ENCODE data around the gene POLE. TPM values are rescaled to one million over a fixed set of nuclear protein-coding genes. Genes with fewer than 3 reads are reported as not detected.

The POLE gene, protein sequence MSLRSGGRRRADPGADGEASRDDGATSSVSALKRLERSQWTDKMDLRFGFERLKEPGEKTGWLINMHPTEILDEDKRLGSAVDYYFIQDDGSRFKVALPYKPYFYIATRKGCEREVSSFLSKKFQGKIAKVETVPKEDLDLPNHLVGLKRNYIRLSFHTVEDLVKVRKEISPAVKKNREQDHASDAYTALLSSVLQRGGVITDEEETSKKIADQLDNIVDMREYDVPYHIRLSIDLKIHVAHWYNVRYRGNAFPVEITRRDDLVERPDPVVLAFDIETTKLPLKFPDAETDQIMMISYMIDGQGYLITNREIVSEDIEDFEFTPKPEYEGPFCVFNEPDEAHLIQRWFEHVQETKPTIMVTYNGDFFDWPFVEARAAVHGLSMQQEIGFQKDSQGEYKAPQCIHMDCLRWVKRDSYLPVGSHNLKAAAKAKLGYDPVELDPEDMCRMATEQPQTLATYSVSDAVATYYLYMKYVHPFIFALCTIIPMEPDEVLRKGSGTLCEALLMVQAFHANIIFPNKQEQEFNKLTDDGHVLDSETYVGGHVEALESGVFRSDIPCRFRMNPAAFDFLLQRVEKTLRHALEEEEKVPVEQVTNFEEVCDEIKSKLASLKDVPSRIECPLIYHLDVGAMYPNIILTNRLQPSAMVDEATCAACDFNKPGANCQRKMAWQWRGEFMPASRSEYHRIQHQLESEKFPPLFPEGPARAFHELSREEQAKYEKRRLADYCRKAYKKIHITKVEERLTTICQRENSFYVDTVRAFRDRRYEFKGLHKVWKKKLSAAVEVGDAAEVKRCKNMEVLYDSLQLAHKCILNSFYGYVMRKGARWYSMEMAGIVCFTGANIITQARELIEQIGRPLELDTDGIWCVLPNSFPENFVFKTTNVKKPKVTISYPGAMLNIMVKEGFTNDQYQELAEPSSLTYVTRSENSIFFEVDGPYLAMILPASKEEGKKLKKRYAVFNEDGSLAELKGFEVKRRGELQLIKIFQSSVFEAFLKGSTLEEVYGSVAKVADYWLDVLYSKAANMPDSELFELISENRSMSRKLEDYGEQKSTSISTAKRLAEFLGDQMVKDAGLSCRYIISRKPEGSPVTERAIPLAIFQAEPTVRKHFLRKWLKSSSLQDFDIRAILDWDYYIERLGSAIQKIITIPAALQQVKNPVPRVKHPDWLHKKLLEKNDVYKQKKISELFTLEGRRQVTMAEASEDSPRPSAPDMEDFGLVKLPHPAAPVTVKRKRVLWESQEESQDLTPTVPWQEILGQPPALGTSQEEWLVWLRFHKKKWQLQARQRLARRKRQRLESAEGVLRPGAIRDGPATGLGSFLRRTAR (N-terminal part only)
- 72.5 and 74.4 TPM in 2 replicates for total RNA-seq
- long read RNA-seq, partial matches to known transcripts, result 13 of 13 reads
- long read RNA-seq, other reads (novel, unspliced or antisense), result 0 of 13 reads

DNA sequence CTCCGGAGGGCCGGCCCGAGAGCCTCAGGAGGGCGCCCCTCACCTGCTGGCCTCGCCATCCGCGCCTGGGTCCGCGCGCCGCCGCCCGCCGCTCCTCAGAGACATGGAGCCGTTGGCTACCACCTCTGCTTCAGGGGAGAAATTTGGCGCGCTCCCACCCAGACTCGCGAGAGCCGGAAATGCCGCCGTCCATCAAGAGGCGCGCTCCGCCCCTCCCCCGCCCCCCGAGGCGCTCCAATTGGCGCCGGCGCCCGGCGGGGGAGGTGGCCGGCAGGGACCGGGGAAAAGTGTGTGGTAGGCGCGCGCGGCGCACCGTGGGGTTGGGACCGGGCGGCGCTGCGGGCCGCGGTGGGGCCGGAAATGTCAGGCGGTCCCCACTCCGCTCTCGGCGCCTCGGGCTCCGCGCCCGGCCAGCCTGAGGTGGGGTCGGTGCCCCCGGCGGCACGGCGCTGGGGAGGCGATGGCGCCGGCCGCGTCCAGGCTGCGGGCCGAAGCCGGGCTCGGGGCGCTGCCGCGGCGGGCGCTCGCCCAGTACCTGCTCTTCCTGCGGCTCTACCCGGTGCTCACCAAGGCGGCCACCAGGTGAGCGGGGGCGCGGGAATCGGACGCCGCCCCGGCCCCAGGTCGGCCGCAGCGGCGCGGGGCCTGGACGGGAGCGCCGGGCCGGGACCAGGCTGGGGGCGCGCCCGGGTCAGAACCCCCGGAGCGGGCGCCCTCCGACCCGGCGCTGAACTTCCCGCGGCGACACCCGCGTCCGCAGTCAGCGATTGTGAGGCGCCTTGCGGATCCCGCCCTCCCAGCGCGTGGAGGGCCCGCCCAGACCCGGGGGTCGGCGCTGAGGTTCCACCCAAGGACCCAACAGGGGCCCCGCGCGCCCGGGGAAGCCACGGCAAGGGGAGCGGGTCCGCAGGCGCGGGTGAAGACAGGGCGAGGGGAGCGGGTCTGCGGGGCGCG, at the start of gene POLE, which contains the start of gene PXMP2:
TSS of gene POLE (minus strand) at position 132 of the 954 bp plus-strand sequence. CDS start at position 105, 27 bp downstream.
TSS of gene PXMP2 (plus strand) at position 377 of the 954 bp plus-strand sequence. CDS start at position 461, 84 bp downstream.
- Mint-ChIP-seq H3K9me3 (ENCODE audit: unreplicated experiment) (no peaks in the 10 kb centered on the region), H3K4me3 (ENCODE audit: unreplicated experiment) (peak within 1 kb of the TSS; percentile 75), H3K27me3 (ENCODE audit: unreplicated experiment) (no peaks in the 10 kb centered on the region), H3K4me1 (ENCODE audit: unreplicated experiment) (peaks cover 20% of the 10 kb centered on the region), H3K27ac (ENCODE audit: unreplicated experiment) (no peak within 1 kb of the TSS), H3K36me3 (ENCODE audit: unreplicated experiment) (no peaks in the 10 kb centered on the region)
- peak; percentile 98 for DNase-seq (ENCODE audit: extremely low spot score, unreplicated experiment)
- TF ChIP-seq, protein P1, sequence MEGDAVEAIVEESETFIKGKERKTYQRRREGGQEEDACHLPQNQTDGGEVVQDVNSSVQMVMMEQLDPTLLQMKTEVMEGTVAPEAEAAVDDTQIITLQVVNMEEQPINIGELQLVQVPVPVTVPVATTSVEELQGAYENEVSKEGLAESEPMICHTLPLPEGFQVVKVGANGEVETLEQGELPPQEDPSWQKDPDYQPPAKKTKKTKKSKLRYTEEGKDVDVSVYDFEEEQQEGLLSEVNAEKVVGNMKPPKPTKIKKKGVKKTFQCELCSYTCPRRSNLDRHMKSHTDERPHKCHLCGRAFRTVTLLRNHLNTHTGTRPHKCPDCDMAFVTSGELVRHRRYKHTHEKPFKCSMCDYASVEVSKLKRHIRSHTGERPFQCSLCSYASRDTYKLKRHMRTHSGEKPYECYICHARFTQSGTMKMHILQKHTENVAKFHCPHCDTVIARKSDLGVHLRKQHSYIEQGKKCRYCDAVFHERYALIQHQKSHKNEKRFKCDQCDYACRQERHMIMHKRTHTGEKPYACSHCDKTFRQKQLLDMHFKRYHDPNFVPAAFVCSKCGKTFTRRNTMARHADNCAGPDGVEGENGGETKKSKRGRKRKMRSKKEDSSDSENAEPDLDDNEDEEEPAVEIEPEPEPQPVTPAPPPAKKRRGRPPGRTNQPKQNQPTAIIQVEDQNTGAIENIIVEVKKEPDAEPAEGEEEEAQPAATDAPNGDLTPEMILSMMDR (IDR thresholded peaks at IDR 0.05), result no peak

DNA sequence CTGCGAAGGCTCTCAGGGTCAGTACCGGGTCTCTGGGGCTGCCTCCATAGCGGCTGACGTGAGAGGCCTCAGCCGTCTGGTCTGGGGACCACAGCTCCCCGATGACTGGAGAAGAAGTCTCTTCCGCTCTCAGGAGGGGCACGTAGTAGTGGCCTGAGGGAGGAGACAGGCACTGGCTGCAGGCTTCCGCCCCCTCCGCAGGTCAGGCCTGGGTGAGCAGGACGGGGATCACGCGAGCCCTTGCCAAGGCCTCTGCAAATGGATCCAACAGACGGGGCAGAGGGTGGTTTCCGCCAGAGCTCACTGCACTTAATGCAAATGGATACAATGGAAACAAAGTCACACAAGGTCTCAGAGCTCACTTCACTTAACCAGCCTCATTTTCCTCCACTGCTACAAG, 49.8 kb upstream of the POLE start:
- Mint-ChIP-seq H3K9me3 (ENCODE audit: unreplicated experiment) (no peaks in the 10 kb centered on the region), H3K27me3 (ENCODE audit: unreplicated experiment) (no peaks in the 10 kb centered on the region), H3K36me3 (ENCODE audit: unreplicated experiment) (peaks cover 58% of the 10 kb centered on the region), H3K4me3 (ENCODE audit: unreplicated experiment) (no peak overlapping the region), H3K4me1 (ENCODE audit: unreplicated experiment) (peaks cover 12% of the 10 kb centered on the region), H3K27ac (ENCODE audit: unreplicated experiment) (no peak overlapping the region)
- TF ChIP-seq, protein P1 (IDR thresholded peaks at IDR 0.05), result no peak
- no peak for DNase-seq (ENCODE audit: extremely low spot score, unreplicated experiment)

DNA sequence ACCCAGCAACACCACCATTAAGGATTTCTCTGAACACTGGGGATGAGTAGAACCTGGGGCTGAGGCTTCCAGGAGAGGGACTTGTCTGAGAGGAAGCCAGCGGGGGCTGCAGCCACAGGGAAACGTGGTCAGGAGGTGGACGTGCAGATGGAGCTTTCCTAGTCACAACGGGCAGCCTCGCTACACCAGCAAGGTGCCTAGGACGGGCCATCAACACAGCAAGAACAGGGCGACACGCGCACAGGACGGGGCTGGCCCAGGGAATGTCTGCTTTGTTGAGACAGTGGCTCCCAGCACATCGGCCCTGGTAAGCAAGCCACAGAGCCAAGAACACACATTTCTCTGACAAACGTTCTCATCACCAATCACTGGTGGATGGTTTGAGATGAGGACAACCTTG, 49.2 kb upstream of the POLE start:
- no peak overlapping the region for H3K4me3 Mint-ChIP-seq (ENCODE audit: unreplicated experiment)
- H3K27ac Mint-ChIP-seq (ENCODE audit: unreplicated experiment), result no peak overlapping the region
- TF ChIP-seq, protein P1 (IDR thresholded peaks at IDR 0.05), result no peak
- H3K27me3 Mint-ChIP-seq (ENCODE audit: unreplicated experiment), result no peaks in the 10 kb centered on the region
- H3K36me3 Mint-ChIP-seq (ENCODE audit: unreplicated experiment), result peaks cover 62% of the 10 kb centered on the region
- no peaks in the 10 kb centered on the region for H3K9me3 Mint-ChIP-seq (ENCODE audit: unreplicated experiment)
- peaks cover 12% of the 10 kb centered on the region for H3K4me1 Mint-ChIP-seq (ENCODE audit: unreplicated experiment)
- DNase-seq (ENCODE audit: extremely low spot score, unreplicated experiment), result no peak

DNA sequence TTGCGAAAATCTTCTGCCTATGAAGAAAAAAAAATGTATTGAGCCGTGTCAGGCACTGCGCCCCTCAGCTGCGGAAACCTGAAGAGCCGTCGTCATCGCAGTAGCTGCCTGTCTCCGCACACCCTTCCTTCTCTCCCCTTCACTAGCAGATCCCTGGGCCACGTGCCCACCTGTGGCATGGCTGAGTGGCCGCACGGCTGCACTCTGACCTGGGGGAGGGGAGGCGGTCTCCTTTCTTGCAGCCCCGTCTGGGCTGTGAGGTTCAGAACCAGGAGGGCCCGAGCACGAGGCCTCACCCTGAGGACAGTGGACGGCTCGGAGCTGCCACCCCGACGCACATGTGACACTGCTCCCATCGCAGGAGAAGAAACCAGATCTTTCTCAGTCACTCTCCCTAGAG, 48.4 kb upstream of the POLE start:
- H3K27me3 Mint-ChIP-seq (ENCODE audit: unreplicated experiment), result no peaks in the 10 kb centered on the region
- H3K4me1 Mint-ChIP-seq (ENCODE audit: unreplicated experiment), result peaks cover 12% of the 10 kb centered on the region
- H3K4me3 Mint-ChIP-seq (ENCODE audit: unreplicated experiment), result no peak overlapping the region
- peaks cover 61% of the 10 kb centered on the region for H3K36me3 Mint-ChIP-seq (ENCODE audit: unreplicated experiment)
- TF ChIP-seq, protein P1 (IDR thresholded peaks at IDR 0.05), result no peak
- no peak for DNase-seq (ENCODE audit: extremely low spot score, unreplicated experiment)
- peak overlapping the region; percentile 50 for H3K27ac Mint-ChIP-seq (ENCODE audit: unreplicated experiment)
- no peaks in the 10 kb centered on the region for H3K9me3 Mint-ChIP-seq (ENCODE audit: unreplicated experiment)

Data from osteocyte (in vitro differentiated cells).